Measurements from ENCODE around the gene METRNL.

Gene METRNL

DNA sequence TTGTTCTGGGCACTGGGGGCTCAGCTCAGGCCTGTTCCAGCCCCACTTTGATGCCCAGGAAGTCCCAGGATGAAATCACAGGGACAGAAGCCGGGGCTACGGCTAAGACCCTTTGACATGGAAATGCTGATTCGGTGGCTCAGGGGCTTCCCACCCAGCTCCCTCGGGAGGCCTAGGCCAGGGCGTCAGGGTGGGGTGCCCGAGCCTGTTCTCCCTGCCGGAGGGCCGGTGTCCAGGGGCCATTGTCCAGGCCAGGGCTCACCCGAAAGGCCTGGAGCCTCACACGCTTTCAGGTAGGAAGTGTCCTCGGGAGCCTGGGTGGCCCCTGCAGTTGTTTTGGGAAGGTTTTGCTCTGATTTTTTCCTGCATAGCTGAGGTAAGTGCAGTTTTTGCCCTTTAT is 34.0 kb downstream of the METRNL start:
- no peak overlapping the region for H3K27ac ChIP-seq (ENCODE audit: low read depth, low read length)
- no peaks in the 10 kb centered on the region for H3K9me2 ChIP-seq (replicated peaks; ENCODE audit: insufficient read depth, low read length)
- no peaks in the 10 kb centered on the region for H3F3A ChIP-seq (ENCODE audit: insufficient read depth)
- no peak overlapping the region for H2AFZ ChIP-seq (ENCODE audit: low read depth, low read length, severe bottlenecking)
- no peak overlapping the region for H3K4me3 ChIP-seq (ENCODE audit: insufficient read depth, low read length, poor library complexity, severe bottlenecking)
- H3K9ac ChIP-seq (ENCODE audit: low read length), result no peak overlapping the region
- TF ChIP-seq, protein P1, sequence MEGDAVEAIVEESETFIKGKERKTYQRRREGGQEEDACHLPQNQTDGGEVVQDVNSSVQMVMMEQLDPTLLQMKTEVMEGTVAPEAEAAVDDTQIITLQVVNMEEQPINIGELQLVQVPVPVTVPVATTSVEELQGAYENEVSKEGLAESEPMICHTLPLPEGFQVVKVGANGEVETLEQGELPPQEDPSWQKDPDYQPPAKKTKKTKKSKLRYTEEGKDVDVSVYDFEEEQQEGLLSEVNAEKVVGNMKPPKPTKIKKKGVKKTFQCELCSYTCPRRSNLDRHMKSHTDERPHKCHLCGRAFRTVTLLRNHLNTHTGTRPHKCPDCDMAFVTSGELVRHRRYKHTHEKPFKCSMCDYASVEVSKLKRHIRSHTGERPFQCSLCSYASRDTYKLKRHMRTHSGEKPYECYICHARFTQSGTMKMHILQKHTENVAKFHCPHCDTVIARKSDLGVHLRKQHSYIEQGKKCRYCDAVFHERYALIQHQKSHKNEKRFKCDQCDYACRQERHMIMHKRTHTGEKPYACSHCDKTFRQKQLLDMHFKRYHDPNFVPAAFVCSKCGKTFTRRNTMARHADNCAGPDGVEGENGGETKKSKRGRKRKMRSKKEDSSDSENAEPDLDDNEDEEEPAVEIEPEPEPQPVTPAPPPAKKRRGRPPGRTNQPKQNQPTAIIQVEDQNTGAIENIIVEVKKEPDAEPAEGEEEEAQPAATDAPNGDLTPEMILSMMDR (IDR thresholded peaks at IDR 0.05; ENCODE audit: insufficient read depth, low read length, poor library complexity, severe bottlenecking), result no peak
- TF ChIP-seq EZH2phosphoT487 (conservative IDR thresholded peaks at IDR 0.05; ENCODE audit: low read length), result no peak
- H3K9me3 ChIP-seq (ENCODE audit: insufficient read depth, low read length), result no peaks in the 10 kb centered on the region
- H3K4me2 ChIP-seq (ENCODE audit: low read depth, low read length, poor library complexity, severe bottlenecking), result no peak overlapping the region
- H3K27me3 ChIP-seq (ENCODE audit: low read length), result no peaks in the 10 kb centered on the region
- no peaks in the 10 kb centered on the region for H3K36me3 ChIP-seq (ENCODE audit: low read length)
- H3K79me2 ChIP-seq (ENCODE audit: insufficient read depth, low read length), result no peaks in the 10 kb centered on the region
- H4K20me1 ChIP-seq (ENCODE audit: low read depth, low read length), result no peaks in the 10 kb centered on the region

DNA sequence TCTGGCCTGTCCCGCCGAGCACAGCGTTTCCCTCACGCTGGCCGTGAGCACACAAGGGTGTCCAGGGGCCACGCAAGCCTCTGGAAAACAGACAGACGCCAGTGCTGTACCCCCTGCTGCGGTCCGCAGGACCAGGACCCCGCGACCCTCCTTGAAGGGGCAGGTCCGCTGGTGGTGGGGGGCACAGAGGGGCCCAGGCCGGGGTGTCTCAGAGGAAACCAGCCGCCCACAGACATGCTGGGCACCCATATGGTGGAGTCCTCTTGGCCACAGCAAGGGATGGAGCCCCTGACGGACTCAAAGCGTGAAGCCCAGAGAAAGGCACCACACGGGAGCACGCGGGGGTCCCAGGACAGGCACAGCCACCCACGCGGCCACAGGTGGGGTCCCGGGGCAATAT is 34.4 kb downstream of the METRNL start:
- no peaks in the 10 kb centered on the region for H3K27me3 ChIP-seq (ENCODE audit: low read length)
- no peaks in the 10 kb centered on the region for H3K9me2 ChIP-seq (replicated peaks; ENCODE audit: insufficient read depth, low read length)
- TF ChIP-seq, protein P1 (IDR thresholded peaks at IDR 0.05; ENCODE audit: insufficient read depth, low read length, poor library complexity, severe bottlenecking), result no peak
- no peaks in the 10 kb centered on the region for H4K20me1 ChIP-seq (ENCODE audit: low read depth, low read length)
- H3F3A ChIP-seq (ENCODE audit: insufficient read depth), result no peaks in the 10 kb centered on the region
- H3K4me2 ChIP-seq (ENCODE audit: low read depth, low read length, poor library complexity, severe bottlenecking), result no peak overlapping the region
- no peak overlapping the region for H2AFZ ChIP-seq (ENCODE audit: low read depth, low read length, severe bottlenecking)
- no peaks in the 10 kb centered on the region for H3K36me3 ChIP-seq (ENCODE audit: low read length)
- no peak overlapping the region for H3K9ac ChIP-seq (ENCODE audit: low read length)
- no peaks in the 10 kb centered on the region for H3K9me3 ChIP-seq (ENCODE audit: insufficient read depth, low read length)
- no peak overlapping the region for H3K4me3 ChIP-seq (ENCODE audit: insufficient read depth, low read length, poor library complexity, severe bottlenecking)
- H3K79me2 ChIP-seq (ENCODE audit: insufficient read depth, low read length), result no peaks in the 10 kb centered on the region
- H3K27ac ChIP-seq (ENCODE audit: low read depth, low read length), result no peak overlapping the region

DNA sequence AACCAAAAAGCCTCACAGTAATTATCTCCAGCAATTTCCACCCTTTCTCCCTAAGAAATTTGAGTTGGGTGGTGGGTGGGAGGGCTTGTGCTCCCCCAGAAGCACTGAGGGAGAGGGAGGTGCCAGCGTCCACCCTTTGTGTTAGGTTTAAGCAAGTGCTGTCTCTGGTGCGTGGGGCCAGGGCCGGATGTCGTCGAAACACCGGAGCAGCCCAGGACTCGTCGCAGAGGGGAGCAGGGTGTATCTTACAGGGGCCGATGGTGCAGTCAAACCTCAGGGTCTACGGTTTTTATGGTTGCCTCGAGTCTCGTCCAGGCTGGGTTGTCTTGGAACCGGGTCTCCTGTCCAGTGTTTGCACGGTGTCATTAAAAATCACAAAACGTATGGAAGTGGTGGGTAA is 35.3 kb downstream of the METRNL start:
- H3K4me3 ChIP-seq (ENCODE audit: insufficient read depth, low read length, poor library complexity, severe bottlenecking), result no peak overlapping the region
- H3K27me3 ChIP-seq (ENCODE audit: low read length), result no peaks in the 10 kb centered on the region
- H3K9ac ChIP-seq (ENCODE audit: low read length), result no peak overlapping the region
- H3K79me2 ChIP-seq (ENCODE audit: insufficient read depth, low read length), result no peaks in the 10 kb centered on the region
- no peak overlapping the region for H3K27ac ChIP-seq (ENCODE audit: low read depth, low read length)
- no peaks in the 10 kb centered on the region for H3K9me2 ChIP-seq (replicated peaks; ENCODE audit: insufficient read depth, low read length)
- no peaks in the 10 kb centered on the region for H3K9me3 ChIP-seq (ENCODE audit: insufficient read depth, low read length)
- H3F3A ChIP-seq (ENCODE audit: insufficient read depth), result no peaks in the 10 kb centered on the region
- no peak overlapping the region for H3K4me2 ChIP-seq (ENCODE audit: low read depth, low read length, poor library complexity, severe bottlenecking)
- no peaks in the 10 kb centered on the region for H4K20me1 ChIP-seq (ENCODE audit: low read depth, low read length)
- no peaks in the 10 kb centered on the region for H3K36me3 ChIP-seq (ENCODE audit: low read length)
- H2AFZ ChIP-seq (ENCODE audit: low read depth, low read length, severe bottlenecking), result no peak overlapping the region
- TF ChIP-seq EZH2phosphoT487 (conservative IDR thresholded peaks at IDR 0.05; ENCODE audit: low read length), result no peak
- TF ChIP-seq, protein P1 (IDR thresholded peaks at IDR 0.05; ENCODE audit: insufficient read depth, low read length, poor library complexity, severe bottlenecking), result no peak

All from SU-DHL-6 (cell line).